ENCODE measurements around the gene TASP1.

DNA sequence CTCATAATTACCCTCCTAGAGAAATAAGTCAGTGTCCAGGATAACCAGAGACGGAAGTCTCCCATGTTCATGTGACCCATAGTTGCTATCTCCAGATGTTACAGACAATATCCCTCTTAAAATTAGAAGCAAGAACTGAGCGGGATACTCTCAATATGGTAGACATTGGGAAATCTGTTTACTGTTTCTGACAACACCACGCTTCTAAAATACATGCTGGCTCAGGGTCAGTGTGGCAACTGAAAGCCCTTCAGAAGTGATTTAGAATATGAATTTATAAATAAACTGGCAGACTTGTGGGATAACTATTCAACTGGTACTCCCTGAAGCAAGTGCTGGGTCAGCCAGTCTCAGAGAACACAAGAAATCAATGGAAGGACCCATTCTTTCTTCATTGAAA is 108.6 kb downstream of the TASP1 start:
- no peak for TF ChIP-seq EZH2 (IDR thresholded peaks at IDR 0.05; ENCODE audit: insufficient read depth, low read length)
- TF ChIP-seq, protein P1, sequence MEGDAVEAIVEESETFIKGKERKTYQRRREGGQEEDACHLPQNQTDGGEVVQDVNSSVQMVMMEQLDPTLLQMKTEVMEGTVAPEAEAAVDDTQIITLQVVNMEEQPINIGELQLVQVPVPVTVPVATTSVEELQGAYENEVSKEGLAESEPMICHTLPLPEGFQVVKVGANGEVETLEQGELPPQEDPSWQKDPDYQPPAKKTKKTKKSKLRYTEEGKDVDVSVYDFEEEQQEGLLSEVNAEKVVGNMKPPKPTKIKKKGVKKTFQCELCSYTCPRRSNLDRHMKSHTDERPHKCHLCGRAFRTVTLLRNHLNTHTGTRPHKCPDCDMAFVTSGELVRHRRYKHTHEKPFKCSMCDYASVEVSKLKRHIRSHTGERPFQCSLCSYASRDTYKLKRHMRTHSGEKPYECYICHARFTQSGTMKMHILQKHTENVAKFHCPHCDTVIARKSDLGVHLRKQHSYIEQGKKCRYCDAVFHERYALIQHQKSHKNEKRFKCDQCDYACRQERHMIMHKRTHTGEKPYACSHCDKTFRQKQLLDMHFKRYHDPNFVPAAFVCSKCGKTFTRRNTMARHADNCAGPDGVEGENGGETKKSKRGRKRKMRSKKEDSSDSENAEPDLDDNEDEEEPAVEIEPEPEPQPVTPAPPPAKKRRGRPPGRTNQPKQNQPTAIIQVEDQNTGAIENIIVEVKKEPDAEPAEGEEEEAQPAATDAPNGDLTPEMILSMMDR (IDR thresholded peaks at IDR 0.05; ENCODE audit: insufficient read depth, low read depth, low read length), result no peak
